ENCODE measurements around the gene FADS3.

Gene FADS3

DNA sequence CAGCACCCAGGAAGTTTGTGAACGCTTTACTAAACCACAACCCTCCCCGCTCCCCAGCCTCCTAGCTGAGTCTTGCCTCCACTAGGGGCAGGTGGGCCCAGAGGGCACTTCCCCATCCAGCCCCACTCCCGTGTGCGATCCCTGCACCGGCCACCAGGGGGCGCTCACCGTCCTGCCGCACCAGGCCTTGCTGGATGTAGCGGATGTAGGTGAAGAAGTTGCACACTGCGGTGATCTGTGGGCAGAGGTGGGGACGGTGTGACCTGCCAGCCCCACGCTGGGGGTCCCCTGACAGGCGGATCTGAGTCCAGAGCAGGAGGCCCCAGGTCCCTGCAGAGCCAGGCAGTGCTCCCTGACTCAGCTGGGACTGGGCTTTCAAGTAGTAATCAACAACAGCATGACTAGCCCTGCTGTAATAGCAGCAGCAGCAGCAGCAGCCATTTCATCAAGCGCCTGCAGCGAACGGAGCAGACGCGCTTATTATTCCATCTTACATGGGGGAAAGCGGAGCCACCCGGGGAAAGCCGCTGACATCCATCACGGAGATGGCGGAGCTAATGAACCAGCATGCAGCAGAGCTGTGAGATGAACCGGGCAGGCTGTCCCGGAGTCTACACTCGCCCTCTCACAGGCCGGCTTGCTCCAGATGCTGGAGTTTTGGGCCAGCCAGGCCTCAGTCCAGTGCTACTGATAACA lies 7.9 kb upstream of the FADS3 start:
- TF ChIP-seq, protein P1, sequence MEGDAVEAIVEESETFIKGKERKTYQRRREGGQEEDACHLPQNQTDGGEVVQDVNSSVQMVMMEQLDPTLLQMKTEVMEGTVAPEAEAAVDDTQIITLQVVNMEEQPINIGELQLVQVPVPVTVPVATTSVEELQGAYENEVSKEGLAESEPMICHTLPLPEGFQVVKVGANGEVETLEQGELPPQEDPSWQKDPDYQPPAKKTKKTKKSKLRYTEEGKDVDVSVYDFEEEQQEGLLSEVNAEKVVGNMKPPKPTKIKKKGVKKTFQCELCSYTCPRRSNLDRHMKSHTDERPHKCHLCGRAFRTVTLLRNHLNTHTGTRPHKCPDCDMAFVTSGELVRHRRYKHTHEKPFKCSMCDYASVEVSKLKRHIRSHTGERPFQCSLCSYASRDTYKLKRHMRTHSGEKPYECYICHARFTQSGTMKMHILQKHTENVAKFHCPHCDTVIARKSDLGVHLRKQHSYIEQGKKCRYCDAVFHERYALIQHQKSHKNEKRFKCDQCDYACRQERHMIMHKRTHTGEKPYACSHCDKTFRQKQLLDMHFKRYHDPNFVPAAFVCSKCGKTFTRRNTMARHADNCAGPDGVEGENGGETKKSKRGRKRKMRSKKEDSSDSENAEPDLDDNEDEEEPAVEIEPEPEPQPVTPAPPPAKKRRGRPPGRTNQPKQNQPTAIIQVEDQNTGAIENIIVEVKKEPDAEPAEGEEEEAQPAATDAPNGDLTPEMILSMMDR (IDR thresholded peaks at IDR 0.05; ENCODE audit: borderline replicate concordance, control extremely low read depth, extremely low read depth, insufficient read depth, missing control alignments) = peak; percentile 100
- DNase-seq (ENCODE audit: low spot score) = peak; percentile 97
- in situ Hi-C loops (cut with MboI; ENCODE audit: low sequenced_read_pairs, unreplicated experiment) = loop anchor here (10.0 kb wide), 1 partner anchor 206 kb away; no protein-coding TSS in a partner anchor

DNA sequence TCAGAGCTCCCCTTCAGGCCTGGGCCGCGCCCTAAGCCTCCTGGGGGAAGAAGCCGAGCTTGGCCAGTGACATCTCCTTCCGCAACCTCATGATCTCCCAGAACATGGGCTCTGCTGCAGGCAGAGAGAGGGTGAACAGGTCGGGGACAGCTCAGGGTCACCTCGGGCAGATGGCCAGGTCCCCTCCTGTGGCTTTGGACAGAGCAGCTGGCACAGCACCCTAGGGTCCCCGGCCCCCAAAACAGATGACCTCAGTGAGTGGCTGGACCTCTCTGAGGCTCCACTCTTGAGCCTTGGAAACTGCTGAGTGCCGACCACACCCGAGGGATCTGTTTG lies 6.9 kb upstream of the FADS3 start:
- TF ChIP-seq, protein P1 (IDR thresholded peaks at IDR 0.05; ENCODE audit: borderline replicate concordance, control extremely low read depth, extremely low read depth, insufficient read depth, missing control alignments) = no peak
- DNase-seq (ENCODE audit: low spot score) = no peak
- in situ Hi-C loops (cut with MboI; ENCODE audit: low sequenced_read_pairs, unreplicated experiment) = loop anchor here (10.0 kb wide), 1 partner anchor 207 kb away; no protein-coding TSS in a partner anchor

DNA sequence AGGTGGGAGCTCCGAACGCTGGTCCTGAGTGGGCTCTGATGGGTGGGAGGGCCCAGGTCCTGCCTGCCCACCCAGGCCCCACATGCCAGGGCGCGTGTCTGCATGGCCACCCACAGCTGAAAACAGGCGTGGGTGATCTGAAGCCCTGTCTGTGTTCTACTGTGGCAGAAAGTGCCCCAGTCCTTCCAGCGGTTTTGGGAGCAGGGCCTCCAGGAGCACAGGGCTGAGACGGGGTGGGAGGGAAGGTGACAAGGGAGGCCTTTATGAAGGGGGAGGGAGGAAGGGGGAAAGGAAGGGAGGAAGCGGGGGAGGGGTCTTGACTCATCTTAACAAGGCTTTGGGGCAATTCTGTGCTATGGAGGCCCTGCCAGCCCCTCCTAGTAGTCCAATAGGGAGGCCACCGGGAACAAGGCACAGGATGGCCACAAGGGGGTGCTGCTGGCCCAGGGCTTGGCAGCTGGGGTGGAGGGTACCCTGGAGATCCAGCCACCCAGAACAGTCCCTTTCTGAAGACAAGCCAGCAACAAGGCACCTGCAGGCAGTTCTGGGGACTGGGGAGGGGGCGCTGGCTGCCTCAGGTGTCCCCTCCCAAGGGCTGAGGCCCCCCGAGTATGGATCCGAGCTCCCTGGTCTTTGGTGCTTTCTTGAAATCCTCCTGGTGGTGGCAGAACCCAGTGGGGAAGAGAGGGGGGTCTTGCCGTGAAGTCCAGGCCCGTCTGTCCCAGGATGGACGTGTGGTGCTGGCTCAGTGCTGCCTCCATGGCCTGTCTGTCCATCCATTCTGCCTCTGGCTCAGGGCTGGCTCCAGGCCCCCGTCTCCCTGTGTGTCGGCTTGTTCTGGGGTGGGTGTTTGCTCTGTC lies 6.3 kb upstream of the FADS3 start:
- TF ChIP-seq, protein P1 (IDR thresholded peaks at IDR 0.05; ENCODE audit: borderline replicate concordance, control extremely low read depth, extremely low read depth, insufficient read depth, missing control alignments) = peak; percentile 86
- in situ Hi-C loops (cut with MboI; ENCODE audit: low sequenced_read_pairs, unreplicated experiment) = loop anchor here (10.0 kb wide), 1 partner anchor 207 kb away; no protein-coding TSS in a partner anchor
- DNase-seq (ENCODE audit: low spot score) = peak; percentile 91

DNA sequence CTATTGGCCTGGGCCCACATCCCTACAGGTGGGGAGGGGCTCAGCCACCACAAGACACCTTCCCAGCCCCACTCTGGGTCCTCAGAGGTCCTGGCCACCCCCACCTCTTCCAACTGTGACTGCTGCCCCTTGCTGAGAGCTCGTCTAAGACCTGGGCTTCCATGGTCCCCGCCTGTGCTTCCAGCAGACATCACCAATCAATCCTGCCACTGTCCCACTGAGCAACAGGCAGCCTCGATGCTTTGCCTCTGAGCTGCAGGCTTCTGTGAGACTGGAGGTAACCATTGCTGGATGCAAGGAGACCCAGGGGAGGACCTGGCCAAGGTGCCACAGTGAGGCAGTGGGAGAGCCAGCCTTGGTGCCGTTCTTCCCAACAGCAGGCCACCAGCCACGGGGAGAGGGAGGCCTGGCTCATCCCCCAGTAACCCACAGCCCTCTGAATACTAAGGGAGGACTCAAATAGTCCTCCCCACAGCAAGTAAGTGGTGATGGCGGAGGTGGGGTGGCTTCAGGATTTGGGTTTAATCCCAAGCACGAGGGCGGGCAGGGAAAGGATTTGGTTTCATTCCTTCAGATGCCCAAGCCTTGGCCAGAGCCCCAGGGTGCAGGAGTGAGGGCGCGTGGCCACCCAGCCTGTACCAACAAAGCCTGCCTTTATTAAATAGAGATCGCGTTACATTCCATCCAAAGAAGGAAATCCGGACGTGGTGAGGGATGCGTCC lies 5.5 kb upstream of the FADS3 start:
- TF ChIP-seq, protein P1 (IDR thresholded peaks at IDR 0.05; ENCODE audit: borderline replicate concordance, control extremely low read depth, extremely low read depth, insufficient read depth, missing control alignments) = no peak
- in situ Hi-C loops (cut with MboI; ENCODE audit: low sequenced_read_pairs, unreplicated experiment) = loop anchor here (10.0 kb wide), 1 partner anchor 208 kb away; no protein-coding TSS in a partner anchor
- DNase-seq (ENCODE audit: low spot score) = no peak

DNA sequence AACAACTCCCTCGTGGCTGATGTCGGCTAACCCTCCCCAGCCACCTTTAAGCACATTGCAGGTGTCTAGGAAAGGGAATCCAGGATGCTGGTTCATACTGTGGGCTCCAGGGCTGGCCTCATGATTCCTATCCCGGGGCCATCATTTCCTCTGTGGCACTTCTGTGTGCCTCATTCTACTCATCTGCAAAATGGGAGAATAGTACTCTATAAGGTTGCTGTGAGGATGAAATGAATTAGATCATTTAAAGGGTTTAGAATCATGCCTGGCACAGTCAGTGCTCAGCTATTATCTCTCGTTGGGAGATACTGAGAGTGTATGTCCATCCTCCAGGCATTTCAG lies 4.3 kb upstream of the FADS3 start:
- DNase-seq (ENCODE audit: low spot score) = no peak
- TF ChIP-seq, protein P1 (IDR thresholded peaks at IDR 0.05; ENCODE audit: borderline replicate concordance, control extremely low read depth, extremely low read depth, insufficient read depth, missing control alignments) = no peak
- in situ Hi-C loops (cut with MboI; ENCODE audit: low sequenced_read_pairs, unreplicated experiment) = loop anchor here (10.0 kb wide), 1 partner anchor 209 kb away; no protein-coding TSS in a partner anchor

DNA sequence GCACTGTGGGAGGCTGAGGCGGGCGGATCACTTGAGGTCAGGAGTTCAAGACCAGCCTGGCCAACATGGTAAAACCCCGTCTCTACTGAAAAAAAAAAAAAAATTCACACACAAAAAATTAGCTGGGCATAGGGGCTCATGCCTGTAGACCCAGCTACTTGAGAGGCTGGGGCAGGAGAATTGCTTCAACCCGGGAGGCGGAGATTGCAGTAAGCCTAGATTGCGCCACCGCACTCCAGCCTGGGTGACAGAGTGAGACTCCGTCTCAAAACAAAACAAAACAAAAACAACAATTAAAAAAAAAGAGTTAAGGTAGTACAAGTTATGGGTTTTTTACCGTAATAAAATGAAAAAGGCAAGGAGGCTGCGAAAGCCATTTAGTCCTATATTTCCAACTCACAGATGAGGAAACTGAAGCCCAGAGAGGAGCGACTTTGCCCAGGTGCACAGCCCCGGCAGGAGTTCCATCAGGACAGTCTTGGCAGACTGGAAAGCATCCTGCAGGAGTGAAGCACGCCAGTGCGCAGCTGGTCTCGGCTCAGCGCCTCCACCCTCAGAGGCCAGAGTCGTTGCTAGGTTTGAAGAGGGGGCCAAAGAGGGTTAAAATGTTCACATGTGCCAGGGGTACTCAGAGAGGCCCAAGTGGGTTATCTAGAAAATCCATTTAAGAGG lies 3.8 kb upstream of the FADS3 start:
- no peak for DNase-seq (ENCODE audit: low spot score)
- in situ Hi-C loops (cut with MboI; ENCODE audit: low sequenced_read_pairs, unreplicated experiment) = loop anchor here (10.0 kb wide), 1 partner anchor 210 kb away; no protein-coding TSS in a partner anchor
- TF ChIP-seq, protein P1 (IDR thresholded peaks at IDR 0.05; ENCODE audit: borderline replicate concordance, control extremely low read depth, extremely low read depth, insufficient read depth, missing control alignments) = no peak

Data from GM13976 (cell line).